Osteoblast (primary cell): ENCODE data around the gene SUGCT. TPM values are rescaled to one million over a fixed set of nuclear protein-coding genes. Genes with fewer than 3 reads are reported as not detected.

Experiments used
- DNase-seq: peaks from one replicate; pipeline ENCODE4 v3.0.0; 2011; ENCODE audit warnings: low spot score, mixed read lengths; ENCODE audit not compliant: insufficient read length; ENCODE audit errors: missing footprints
- H2AFZ ChIP-seq: 2 replicates; pipeline ENCODE4 v1.6.0; 2011; ENCODE audit warnings: mild to moderate bottlenecking, low read length
- H3K27ac ChIP-seq: 2 replicates; pipeline ENCODE4 v1.5.1; 2011; ENCODE audit warnings: mild to moderate bottlenecking, low read depth, low read length, moderate library complexity
- H3K27me3 ChIP-seq: 2 replicates; pipeline ENCODE4 v1.6.0; 2012; ENCODE audit warnings: mild to moderate bottlenecking, control low read depth, inconsistent platforms, low read length, moderate library complexity; ENCODE audit not compliant: insufficient read depth
- H3K36me3 ChIP-seq: 2 replicates; pipeline ENCODE4 v1.5.1; 2011; ENCODE audit warnings: mild to moderate bottlenecking, low read length, control low read depth, moderate library complexity; ENCODE audit not compliant: insufficient read depth
- H3K4me1 ChIP-seq: 2 replicates; pipeline ENCODE4 v1.5.1; 2011; ENCODE audit warnings: mild to moderate bottlenecking, low read length, control low read depth, moderate library complexity; ENCODE audit not compliant: insufficient read depth
- H3K4me2 ChIP-seq: 2 replicates; pipeline ENCODE4 v1.6.0; 2011; ENCODE audit warnings: mild to moderate bottlenecking, low read length; ENCODE audit not compliant: insufficient read depth
- H3K4me3 ChIP-seq: fragments of 200-600 bp; sonication (generic); 3 replicates; pipeline ENCODE4 v1.5.1; 2012; ENCODE audit warnings: mild to moderate bottlenecking, low read length, inconsistent platforms; ENCODE audit not compliant: insufficient read depth
- H3K79me2 ChIP-seq: 2 replicates; pipeline ENCODE4 v1.6.0; 2012; ENCODE audit warnings: mild to moderate bottlenecking, low read length, control low read depth, inconsistent platforms; ENCODE audit not compliant: insufficient read depth
- H3K9me3 ChIP-seq: 2 replicates; pipeline ENCODE4 v1.5.1; 2011; ENCODE audit warnings: low read depth, low read length, control low read depth
- H4K20me1 ChIP-seq: 2 replicates; pipeline ENCODE4 v1.6.0; 2012; ENCODE audit warnings: mild to moderate bottlenecking, low read length, control low read depth; ENCODE audit not compliant: insufficient read depth
- CTCF ChIP-seq: IDR thresholded peaks from 2 replicates; pipeline ENCODE4 v1.5.1; 2011; ENCODE audit warnings: mild to moderate bottlenecking, low read depth, low read length, moderate library complexity; ENCODE audit errors: extremely low read depth
- total RNA-seq: library from RNA; depleted of rRNA; stranded (reverse); fragments of >200 nt; gene quantifications from 2 replicates; pipeline ENCODE4 v1.2.3, GENCODE V29; 2012

The SUGCT gene
- total RNA-seq, 1 donor, result 21.7 TPM

GRCh38 chr7:40095695-40096327 lies 39.0 kb upstream of the SUGCT start:
- Histone ChIP-seq H3K4me2 (no peak overlapping the region), H3K36me3 (peaks cover 20% of the 10 kb centered on the region), H4K20me1 (peaks cover 5% of the 10 kb centered on the region), H3K27me3 (no peaks in the 10 kb centered on the region), H3K27ac (no peak overlapping the region), H3K79me2 (peaks cover 8% of the 10 kb centered on the region), H3K9me3 (no peaks in the 10 kb centered on the region), H3K4me3 (no peak overlapping the region), H2AFZ (no peak overlapping the region), H3K4me1 (no peaks in the 10 kb centered on the region)
- no peak for TF ChIP-seq CTCF
- DNase-seq, result no peak

GRCh38 chr7:40097728-40098127 lies 37.1 kb upstream of the SUGCT start:
- H2AFZ ChIP-seq, result no peak overlapping the region
- H3K4me2 ChIP-seq, result no peak overlapping the region
- no peak overlapping the region for H3K4me3 ChIP-seq
- no peak for DNase-seq
- TF ChIP-seq CTCF, result no peak
- H3K9me3 ChIP-seq, result no peaks in the 10 kb centered on the region
- no peaks in the 10 kb centered on the region for H3K27me3 ChIP-seq
- peaks cover 5% of the 10 kb centered on the region for H4K20me1 ChIP-seq
- no peak overlapping the region for H3K27ac ChIP-seq
- H3K36me3 ChIP-seq, result peaks cover 20% of the 10 kb centered on the region
- no peaks in the 10 kb centered on the region for H3K4me1 ChIP-seq
- peaks cover 8% of the 10 kb centered on the region for H3K79me2 ChIP-seq

GRCh38 chr7:40098810-40099209 lies 36.0 kb upstream of the SUGCT start:
- Histone ChIP-seq H3K9me3 (no peaks in the 10 kb centered on the region), H3K4me1 (no peaks in the 10 kb centered on the region), H4K20me1 (peaks cover 5% of the 10 kb centered on the region), H3K4me2 (no peak overlapping the region), H3K27me3 (no peaks in the 10 kb centered on the region), H3K4me3 (no peak overlapping the region), H3K79me2 (peaks cover 10% of the 10 kb centered on the region), H3K27ac (no peak overlapping the region), H3K36me3 (peaks cover 10% of the 10 kb centered on the region), H2AFZ (no peak overlapping the region)
- no peak for DNase-seq
- no peak for TF ChIP-seq CTCF

- no peak overlapping the region for H3K4me3 ChIP-seq
- DNase-seq, result no peak
- no peak overlapping the region for H2AFZ ChIP-seq
- no peaks in the 10 kb centered on the region for H3K9me3 ChIP-seq
- no peak overlapping the region for H3K27ac ChIP-seq
- H3K79me2 ChIP-seq, result peaks cover 6% of the 10 kb centered on the region
- peaks cover 5% of the 10 kb centered on the region for H4K20me1 ChIP-seq
- H3K4me1 ChIP-seq, result no peaks in the 10 kb centered on the region
- no peaks in the 10 kb centered on the region for H3K36me3 ChIP-seq
- no peak for TF ChIP-seq CTCF
- no peaks in the 10 kb centered on the region for H3K27me3 ChIP-seq
- no peak overlapping the region for H3K4me2 ChIP-seq
These were observed 35.0 kb upstream of the SUGCT start for GRCh38 chr7:40099837-40100236.
